Lower lobe of right lung (tissue), 2 donors: Measurements from ENCODE around the gene HARS2. TPM values are rescaled to one million over a fixed set of nuclear protein-coding genes. Genes with fewer than 3 reads are reported as not detected.
"Not testable (repeated sequence)": the region's sequence is repeated elsewhere in the genome, so short reads cannot be mapped to it uniquely, and the experiment has no call there.

Source experiments
- ATAC-seq, 2 donors: fragments of 200-7000 bp; cut with Tn5 transposase; one replicate each; pipeline ENCODE4 v1.9.1; 2020 to 2022; ENCODE audit warnings: mild to moderate bottlenecking in 2 of 2, moderate library complexity in 2 of 2
- DNase-seq: peaks from one replicate; pipeline ENCODE4 v3.0.0-alpha.2; 2020
- H3K27ac ChIP-seq: fragments of 200-600 bp; one replicate; pipeline ENCODE4 v1.8.0; 2022
- H3K27me3 ChIP-seq: fragments of 200-600 bp; one replicate; pipeline ENCODE4 v1.8.0; 2022; ENCODE audit warnings: low read depth
- H3K36me3 ChIP-seq: fragments of 200-600 bp; one replicate; pipeline ENCODE4 v1.8.0; 2022; ENCODE audit warnings: mild to moderate bottlenecking
- H3K4me1 ChIP-seq: fragments of 200-600 bp; one replicate; pipeline ENCODE4 v1.8.0; 2022
- H3K4me3 ChIP-seq: fragments of 200-600 bp; one replicate; pipeline ENCODE4 v1.8.0; 2022; ENCODE audit warnings: mild to moderate bottlenecking
- H3K9me3 ChIP-seq: fragments of 200-600 bp; one replicate; pipeline ENCODE4 v1.8.0; 2022
- intact Hi-C: fragments of 100-400 bp; cut with DNase I; formaldehyde crosslinking; loops from one replicate; pipeline ENCODE4 v1.11.0; 2022
- total RNA-seq: library from RNA; stranded (reverse); fragmentation: NEBNext Ultra II Directional; extraction: Animal tissue kit (Norgen Biotek cat#: 25700); gene quantifications from one replicate; pipeline ENCODE4 v1.2.1, GENCODE V29; 2021
- TF ChIP-seq, protein P1 (sequence below): fragments of 200-600 bp; IDR thresholded peaks from one replicate; pipeline ENCODE4 v1.8.0; 2022; ENCODE audit warnings: antibody characterized with exemption, mild to moderate bottlenecking
- donor health status: DM: no; HTN: yes; CAD: no; lungs with severe emphysema.

HARS2 gene
- total RNA-seq, 1 donor from 2014 or later: 27.6 TPM

GRCh38 chr5:140664030-140664358 is 27.3 kb upstream of the HARS2 start:
- no peaks in the 10 kb centered on the region for H3K9me3 ChIP-seq
- H3K36me3 ChIP-seq: peaks cover 61% of the 10 kb centered on the region
- H3K27ac ChIP-seq: peak overlapping the region; percentile 90
- intact Hi-C loops: no loop called here
- DNase-seq (no peak), ATAC-seq (peak in 1 of 2 donors; percentile 23)
- H3K4me1 ChIP-seq: peaks cover 27% of the 10 kb centered on the region
- no peaks in the 10 kb centered on the region for H3K27me3 ChIP-seq
- TF ChIP-seq, protein P1, sequence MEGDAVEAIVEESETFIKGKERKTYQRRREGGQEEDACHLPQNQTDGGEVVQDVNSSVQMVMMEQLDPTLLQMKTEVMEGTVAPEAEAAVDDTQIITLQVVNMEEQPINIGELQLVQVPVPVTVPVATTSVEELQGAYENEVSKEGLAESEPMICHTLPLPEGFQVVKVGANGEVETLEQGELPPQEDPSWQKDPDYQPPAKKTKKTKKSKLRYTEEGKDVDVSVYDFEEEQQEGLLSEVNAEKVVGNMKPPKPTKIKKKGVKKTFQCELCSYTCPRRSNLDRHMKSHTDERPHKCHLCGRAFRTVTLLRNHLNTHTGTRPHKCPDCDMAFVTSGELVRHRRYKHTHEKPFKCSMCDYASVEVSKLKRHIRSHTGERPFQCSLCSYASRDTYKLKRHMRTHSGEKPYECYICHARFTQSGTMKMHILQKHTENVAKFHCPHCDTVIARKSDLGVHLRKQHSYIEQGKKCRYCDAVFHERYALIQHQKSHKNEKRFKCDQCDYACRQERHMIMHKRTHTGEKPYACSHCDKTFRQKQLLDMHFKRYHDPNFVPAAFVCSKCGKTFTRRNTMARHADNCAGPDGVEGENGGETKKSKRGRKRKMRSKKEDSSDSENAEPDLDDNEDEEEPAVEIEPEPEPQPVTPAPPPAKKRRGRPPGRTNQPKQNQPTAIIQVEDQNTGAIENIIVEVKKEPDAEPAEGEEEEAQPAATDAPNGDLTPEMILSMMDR: no peak
- H3K4me3 ChIP-seq: peak overlapping the region; percentile 99

- DNase-seq (peak; percentile 98), ATAC-seq (peak; percentile 99 to 100)
- peak within 1 kb of the TSS; percentile 90 for H3K27ac ChIP-seq
- no peaks in the 10 kb centered on the region for H3K9me3 ChIP-seq
- H3K27me3 ChIP-seq: no peaks in the 10 kb centered on the region
- H3K4me3 ChIP-seq: peak within 1 kb of the TSS; percentile 99
- H3K36me3 ChIP-seq: peaks cover 61% of the 10 kb centered on the region
- intact Hi-C loops: no loop called here
- TF ChIP-seq, protein P1: no peak
- H3K4me1 ChIP-seq: peaks cover 27% of the 10 kb centered on the region
Observed at GRCh38 chr5:140664359-140665119, 26.7 kb upstream of the HARS2 start, which contains the start of gene WDR55. TSS of gene WDR55 (plus strand) at chr5:140664904. CDS start at chr5:140664913, 9 bp downstream.

DNA sequence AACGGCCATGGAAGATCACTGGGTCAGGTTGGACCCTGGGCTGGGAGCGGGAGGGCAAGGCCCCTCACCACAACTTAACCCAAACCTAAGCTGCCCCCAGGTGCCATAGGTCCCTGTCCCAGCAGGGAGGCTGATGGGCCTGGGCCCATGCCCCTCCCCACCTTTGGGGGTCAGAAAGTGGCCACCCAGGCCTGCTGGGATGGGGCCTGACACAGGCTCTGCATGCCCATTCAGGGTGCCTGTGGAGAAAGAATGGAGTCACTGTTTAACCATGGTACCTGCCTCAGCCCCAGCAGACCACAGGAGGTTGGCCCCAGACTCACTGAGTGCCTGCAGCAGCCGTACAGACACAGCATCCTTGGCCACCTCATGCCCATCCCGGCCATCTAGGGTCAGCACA is 20.2 kb upstream of the HARS2 start:
- H3K27me3 ChIP-seq, intact Hi-C loops, H3K27ac ChIP-seq, H3K4me3 ChIP-seq, DNase-seq, H3K9me3 ChIP-seq: not testable (repeated sequence)
- ATAC-seq: peak in 1 of 2 donors; percentile 35
- H3K36me3 ChIP-seq: peaks cover 82% of the 10 kb centered on the region
- H3K4me1 ChIP-seq: peaks cover 11% of the 10 kb centered on the region

DNA sequence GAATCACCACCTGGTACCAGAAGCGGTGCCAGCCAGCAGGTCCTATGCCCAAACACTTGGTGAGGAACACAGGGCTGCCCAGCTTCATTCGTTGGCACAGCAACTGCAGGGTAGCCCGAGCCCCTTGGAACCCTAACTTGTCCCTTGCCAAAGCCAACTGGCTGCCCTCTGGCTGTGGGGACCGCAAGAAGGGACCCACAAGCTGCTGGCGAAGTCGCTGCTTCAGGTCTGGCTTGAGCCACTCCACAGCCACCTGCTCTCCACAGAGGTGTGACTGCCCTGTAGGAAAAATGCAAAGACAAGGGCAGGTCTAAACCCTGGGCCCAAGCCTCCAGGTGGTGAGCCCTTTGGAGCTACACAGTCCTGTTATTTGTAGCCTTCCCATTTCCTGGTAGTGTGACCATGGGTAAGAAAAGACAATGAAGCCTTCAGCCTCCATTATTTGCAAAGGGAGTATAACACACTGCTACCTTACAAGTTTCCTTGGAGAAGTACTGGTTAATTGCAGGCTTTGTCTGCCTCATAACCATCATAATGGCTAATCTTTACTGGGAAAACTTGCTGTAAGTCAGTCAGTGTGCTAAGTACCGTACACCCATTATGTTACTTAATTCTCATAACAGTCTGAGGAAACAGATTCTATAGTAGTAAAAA is 19.7 kb upstream of the HARS2 start:
- no peak for DNase-seq
- no peak for ATAC-seq

DNA sequence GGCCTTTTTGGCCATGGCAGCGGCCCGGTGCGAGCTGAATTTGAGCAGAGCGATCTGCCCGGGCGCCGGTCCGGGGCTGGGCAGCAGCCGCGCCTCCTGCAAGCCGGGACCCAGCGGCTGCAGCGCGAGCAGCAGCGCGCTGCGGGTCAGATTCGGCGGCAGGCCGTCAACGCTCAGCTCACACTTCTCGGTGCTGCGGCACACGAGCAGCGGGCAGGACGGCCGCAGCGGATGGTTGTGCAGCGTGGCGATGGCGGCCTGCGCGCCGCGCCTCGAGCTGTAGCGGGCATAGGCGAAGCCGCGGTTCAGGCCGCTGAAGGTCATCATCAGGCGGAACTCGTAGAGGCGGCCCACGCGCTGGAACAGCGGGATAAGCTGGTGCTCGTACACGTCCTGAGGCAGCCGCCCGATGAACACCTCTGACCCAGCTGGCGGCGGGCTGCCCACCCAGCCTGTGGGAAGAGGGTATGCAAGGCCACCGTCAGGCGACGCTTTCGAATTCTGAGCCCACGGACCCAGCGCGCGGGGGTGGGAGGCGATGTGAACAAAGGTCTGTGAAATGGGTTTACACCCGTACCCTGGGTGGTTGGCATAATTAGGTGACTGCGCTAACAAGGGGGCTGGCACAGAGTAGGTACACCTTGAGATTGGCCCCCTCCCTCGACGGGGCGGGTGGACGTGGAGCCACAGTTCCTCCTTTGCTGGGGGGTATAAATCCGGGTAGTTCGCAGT is 18.6 kb upstream of the HARS2 start:
- peak; percentile 64 for DNase-seq
- Histone ChIP-seq H3K4me3 (no peak overlapping the region), H3K27me3 (no peaks in the 10 kb centered on the region), H3K4me1 (no peaks in the 10 kb centered on the region), H3K27ac (no peak overlapping the region), H3K9me3 (no peaks in the 10 kb centered on the region), H3K36me3 (peaks cover 93% of the 10 kb centered on the region)
- intact Hi-C loops: no loop called here
- TF ChIP-seq, protein P1: no peak
- ATAC-seq: peak; percentile 28 to 54

More for the DNA sequence above, 19.7 kb upstream of the HARS2 start:
- H3K27me3 ChIP-seq: no peaks in the 10 kb centered on the region
- intact Hi-C loops: no loop called here
- H3K36me3 ChIP-seq: peaks cover 87% of the 10 kb centered on the region
- H3K9me3 ChIP-seq: no peaks in the 10 kb centered on the region
- H3K27ac ChIP-seq: no peak overlapping the region
- H3K4me3 ChIP-seq: no peak overlapping the region
- H3K4me1 ChIP-seq: peaks cover 6% of the 10 kb centered on the region
- TF ChIP-seq, protein P1: no peak
